CD14-positive monocyte (primary cell): Measurements from ENCODE around the gene CFAP44. TPM values are rescaled to one million over a fixed set of nuclear protein-coding genes. Genes with fewer than 3 reads are reported as not detected.
A peak's percentile ranks its signal among the peaks of the same experiment; 100 is the strongest.

ENCODE experiments used
- DNase-seq, 3 donors: peaks; one replicate each; pipeline ENCODE4 v3.0.0-alpha.2; 2011 to 2022
- H2AFZ ChIP-seq: 2 replicates; pipeline ENCODE4 v1.6.0; 2012; ENCODE audit warnings: mild to moderate bottlenecking, low read depth, low read length, inconsistent platforms; ENCODE audit not compliant: insufficient read depth, poor library complexity, severe bottlenecking
- H3K27ac ChIP-seq, 2 donors: 1 replicate in 1 of 2; 2 replicates in 1 of 2; pipeline ENCODE4 v1.5.1; 2012 to 2013; ENCODE audit warnings: low read length in 2 of 2, control low read depth in 1 of 2, inconsistent platforms in 1 of 2, low read depth in 1 of 2, mild to moderate bottlenecking in 1 of 2
- H3K27me3 ChIP-seq, 2 donors: one replicate each; pipeline versions ENCODE4 v1.6.0 to v1.6.1; 2011 to 2013; ENCODE audit warnings: low read length in 2 of 2; ENCODE audit not compliant: control insufficient read depth in 2 of 2, insufficient read depth in 2 of 2
- H3K36me3 ChIP-seq, 2 donors: replicated peaks in 1 of 2; 1 replicate in 1 of 2; 2 replicates in 1 of 2; pipeline versions ENCODE4 v1.5.1 to v1.6.1; 2012 to 2013; ENCODE audit warnings: low read length in 2 of 2, control low read depth in 1 of 2, inconsistent platforms in 1 of 2, mild to moderate bottlenecking in 1 of 2; ENCODE audit not compliant: insufficient read depth in 2 of 2, control insufficient read depth in 1 of 2
- H3K4me1 ChIP-seq, 2 donors: 1 replicate in 1 of 2; 2 replicates in 1 of 2; pipeline versions ENCODE4 v1.5.1 to v1.6.1; 2012 to 2013; ENCODE audit warnings: low read length in 2 of 2, control low read depth in 1 of 2, inconsistent platforms in 1 of 2, mild to moderate bottlenecking in 1 of 2, moderate library complexity in 1 of 2; ENCODE audit not compliant: insufficient read depth in 2 of 2, control insufficient read depth in 1 of 2
- H3K4me2 ChIP-seq: replicated peaks from 2 replicates; pipeline ENCODE3; 2012; ENCODE audit warnings: low read length, moderate library complexity, mild to moderate bottlenecking; ENCODE audit not compliant: poor library complexity, severe bottlenecking; ENCODE audit errors: extremely low read depth
- H3K4me3 ChIP-seq, 3 experiments: fragments of 200-600 bp in 1 of 3; sonication (generic) in 1 of 3; replicated peaks in 1 of 3; 1 replicate in 2 of 3; 2 replicates in 1 of 3; pipeline ENCODE4 v1.5.1; 2011 to 2013; ENCODE audit warnings: low read length in 3 of 3, mild to moderate bottlenecking in 3 of 3, control low read depth in 2 of 3, low read depth in 2 of 3, inconsistent platforms in 1 of 3, moderate library complexity in 1 of 3
- H3K79me2 ChIP-seq: 2 replicates; pipeline ENCODE4 v1.6.0; 2012; ENCODE audit warnings: mild to moderate bottlenecking, control low read depth, inconsistent platforms, low read length, moderate library complexity; ENCODE audit not compliant: insufficient read depth
- H3K9ac ChIP-seq: 2 replicates; pipeline ENCODE4 v1.6.0; 2017; ENCODE audit warnings: low read length, mild to moderate bottlenecking; ENCODE audit not compliant: insufficient read depth, poor library complexity, severe bottlenecking
- H3K9me3 ChIP-seq, 2 donors: replicated peaks in 1 of 2; 1 replicate in 1 of 2; 2 replicates in 1 of 2; pipeline versions ENCODE4 v1.5.1 to v1.6.1; 2012 to 2013; ENCODE audit warnings: low read length in 2 of 2, control low read depth in 1 of 2; ENCODE audit not compliant: control insufficient read depth in 1 of 2, insufficient read depth in 1 of 2
- H4K20me1 ChIP-seq: 2 replicates; pipeline ENCODE4 v1.6.0; 2012; ENCODE audit warnings: mild to moderate bottlenecking, low read length, control low read depth, moderate library complexity; ENCODE audit not compliant: insufficient read depth
- H3K27ac Mint-ChIP-seq, 7 donors: one replicate each; pipeline ENCODE4 v1.8.0; 2020; ENCODE audit warnings: mild to moderate bottlenecking in 7 of 7, mixed read lengths in 7 of 7, moderate library complexity in 6 of 7, inconsistent platforms in 2 of 7
- H3K27me3 Mint-ChIP-seq, 3 donors: one replicate each; pipeline ENCODE4 v1.8.0; 2021 to 2022; ENCODE audit warnings: low read depth in 3 of 3, mild to moderate bottlenecking in 3 of 3, mixed read lengths in 3 of 3, moderate library complexity in 3 of 3, inconsistent platforms in 1 of 3
- H3K36me3 Mint-ChIP-seq, 2 donors: one replicate each; pipeline ENCODE4 v1.8.0; 2020; ENCODE audit warnings: mixed read lengths in 2 of 2, inconsistent platforms in 1 of 2, mild to moderate bottlenecking in 1 of 2
- H3K4me1 Mint-ChIP-seq: one replicate; pipeline ENCODE4 v1.8.0; 2020; ENCODE audit warnings: mild to moderate bottlenecking, mixed read lengths
- H3K4me3 Mint-ChIP-seq, 2 donors: one replicate each; pipeline ENCODE4 v1.8.0; 2020; ENCODE audit warnings: mild to moderate bottlenecking in 2 of 2, mixed read lengths in 2 of 2, moderate library complexity in 1 of 2
- H3K9me3 Mint-ChIP-seq, 7 donors: one replicate each; pipeline ENCODE4 v1.8.0; 2020 to 2022; ENCODE audit warnings: mixed read lengths in 7 of 7, mild to moderate bottlenecking in 6 of 7, moderate library complexity in 6 of 7, inconsistent platforms in 2 of 7
- WGBS: methylation state at CpG from one replicate; pipeline ENCODE4 v1.1.5; 2013; ENCODE audit warnings: missing lambda C conversion rate; ENCODE audit not compliant: insufficient coverage; 5-methylcytosine and 5-hydroxymethylcytosine counted together
- intact Hi-C, 2 donors: fragments of 100-400 bp; cut with micrococcal nuclease; formaldehyde crosslinking; loops; one replicate each; pipeline versions ENCODE4 v1.15.0 to v1.15.1; 2023
- polyA plus RNA-seq, 3 donors: library from polyadenylated mRNA; depleted of rRNA in 1 of 3; unstranded in 2 of 3; stranded (reverse) in 1 of 3; fragments of 300-500 nt in 2 of 3; fragments of >200 nt in 1 of 3; fragmentation: Illumina TruSeq in 2 of 3; gene quantifications; 1 replicate in 2 of 3; 2 replicates in 1 of 3; pipeline ENCODE4 v1.2.3, GENCODE V29; 2012 to 2021
- TF ChIP-seq, protein P1 (sequence below): fragments of 200-600 bp; IDR thresholded peaks from one replicate; pipeline ENCODE4 v1.8.0; 2022; ENCODE audit warnings: antibody characterized with exemption, mild to moderate bottlenecking

Gene CFAP44
- polyA plus RNA-seq, 3 donors = 0.08 to 2.1 TPM; not detected in 1

- Mint-ChIP-seq H3K9me3 (peaks cover 0 to 7% (median under 1%) of the 10 kb centered on the region in 7 donors), H3K36me3 (peaks cover 46 to 67% of the 10 kb centered on the region in 2 donors), H3K27me3 (peaks cover 0 to 1% (median 0%) of the 10 kb centered on the region in 3 donors), H3K4me3 (no peak overlapping the region), H3K4me1 (peaks cover 9% of the 10 kb centered on the region), H3K27ac (peak overlapping the region in 1 of 7 donors; percentile 45)
- TF ChIP-seq, protein P1, sequence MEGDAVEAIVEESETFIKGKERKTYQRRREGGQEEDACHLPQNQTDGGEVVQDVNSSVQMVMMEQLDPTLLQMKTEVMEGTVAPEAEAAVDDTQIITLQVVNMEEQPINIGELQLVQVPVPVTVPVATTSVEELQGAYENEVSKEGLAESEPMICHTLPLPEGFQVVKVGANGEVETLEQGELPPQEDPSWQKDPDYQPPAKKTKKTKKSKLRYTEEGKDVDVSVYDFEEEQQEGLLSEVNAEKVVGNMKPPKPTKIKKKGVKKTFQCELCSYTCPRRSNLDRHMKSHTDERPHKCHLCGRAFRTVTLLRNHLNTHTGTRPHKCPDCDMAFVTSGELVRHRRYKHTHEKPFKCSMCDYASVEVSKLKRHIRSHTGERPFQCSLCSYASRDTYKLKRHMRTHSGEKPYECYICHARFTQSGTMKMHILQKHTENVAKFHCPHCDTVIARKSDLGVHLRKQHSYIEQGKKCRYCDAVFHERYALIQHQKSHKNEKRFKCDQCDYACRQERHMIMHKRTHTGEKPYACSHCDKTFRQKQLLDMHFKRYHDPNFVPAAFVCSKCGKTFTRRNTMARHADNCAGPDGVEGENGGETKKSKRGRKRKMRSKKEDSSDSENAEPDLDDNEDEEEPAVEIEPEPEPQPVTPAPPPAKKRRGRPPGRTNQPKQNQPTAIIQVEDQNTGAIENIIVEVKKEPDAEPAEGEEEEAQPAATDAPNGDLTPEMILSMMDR = no peak
- no peaks in the 10 kb centered on the region for H3K27me3 ChIP-seq
- H3K4me2 ChIP-seq = no peak overlapping the region
- no peak overlapping the region for H3K9ac ChIP-seq
- intact Hi-C loops = no loop called here
- DNase-seq = no peak
- H3K79me2 ChIP-seq = no peaks in the 10 kb centered on the region
- peaks cover 6 to 40% of the 10 kb centered on the region in 2 donors for H3K36me3 ChIP-seq
- no peaks in the 10 kb centered on the region for H3K9me3 ChIP-seq
- no peaks in the 10 kb centered on the region for H4K20me1 ChIP-seq
- no CpG with 5 or more reads among the region's 6 CpGs for WGBS
- H3K4me3 ChIP-seq = no peak overlapping the region
- no peak overlapping the region for H2AFZ ChIP-seq
- no peak overlapping the region for H3K27ac ChIP-seq
- H3K4me1 ChIP-seq = no peaks in the 10 kb centered on the region
Observed at GRCh38 chr3:113454057-113454456, 12.8 kb upstream of the CFAP44 start.

- WGBS = no CpG with 5 or more reads among the region's 1 CpG
- no peak overlapping the region for H3K27ac ChIP-seq
- H3K4me2 ChIP-seq = no peak overlapping the region
- intact Hi-C loops = no loop called here
- Mint-ChIP-seq H3K4me1 (peaks cover 9% of the 10 kb centered on the region), H3K9me3 (no peaks in the 10 kb centered on the region), H3K36me3 (peaks cover 34 to 60% of the 10 kb centered on the region in 2 donors), H3K27me3 (peaks cover 0 to 1% (median 0%) of the 10 kb centered on the region in 3 donors), H3K4me3 (no peak overlapping the region), H3K27ac (no peak overlapping the region)
- no peak for DNase-seq
- H4K20me1 ChIP-seq = no peaks in the 10 kb centered on the region
- TF ChIP-seq, protein P1 = no peak
- H3K4me1 ChIP-seq = no peaks in the 10 kb centered on the region
- no peak overlapping the region for H3K4me3 ChIP-seq
- peaks cover 6 to 44% of the 10 kb centered on the region in 2 donors for H3K36me3 ChIP-seq
- no peaks in the 10 kb centered on the region for H3K27me3 ChIP-seq
- no peak overlapping the region for H3K9ac ChIP-seq
- no peaks in the 10 kb centered on the region for H3K79me2 ChIP-seq
- H2AFZ ChIP-seq = no peak overlapping the region
- no peaks in the 10 kb centered on the region for H3K9me3 ChIP-seq
Observed at GRCh38 chr3:113450911-113451310, 9.6 kb upstream of the CFAP44 start.
